ENCODE data around the gene GPC6.
"Not testable (repeated sequence)": the region's sequence is repeated elsewhere in the genome, so short reads cannot be mapped to it uniquely, and the experiment has no call there.

The GPC6 gene

DNA sequence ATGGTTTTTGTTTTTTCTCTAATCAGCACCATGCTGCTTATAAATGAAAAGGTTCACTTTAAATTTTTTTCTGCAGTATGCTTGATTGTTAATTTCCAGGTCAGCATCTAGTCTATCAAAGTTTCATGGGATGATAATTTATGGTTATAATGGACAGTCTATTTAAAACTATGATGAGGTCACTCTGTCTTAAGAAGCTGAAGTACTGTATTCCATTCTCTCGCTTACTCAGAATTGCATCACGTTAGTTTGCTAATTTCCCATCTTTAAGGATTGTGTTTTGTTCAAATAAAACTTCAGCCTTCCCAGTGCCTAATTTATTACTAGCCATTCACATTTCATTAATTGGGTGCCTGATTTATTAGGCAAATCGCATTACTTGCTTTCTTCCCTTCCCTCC, 94.3 kb downstream of the GPC6 start:
- H3K4me1 ChIP-seq (ENCODE audit: control insufficient read depth, insufficient read depth, low read length): no peaks in the 10 kb centered on the region
- no peaks in the 10 kb centered on the region for H3K36me3 ChIP-seq (ENCODE audit: control insufficient read depth in 2 of 2, insufficient read depth in 2 of 2, low read length in 2 of 2)
- no peak overlapping the region for H3K9ac ChIP-seq (ENCODE audit: low read length in 2 of 2)
- no peak overlapping the region for H3K4me3 ChIP-seq (ENCODE audit: low read length in 2 of 2)
- no peaks in the 10 kb centered on the region for H3K27me3 ChIP-seq (ENCODE audit: control insufficient read depth in 1 of 2, insufficient read depth in 2 of 2, low read length in 2 of 2)
- no peaks in the 10 kb centered on the region for H3K9me3 ChIP-seq (ENCODE audit: control insufficient read depth in 2 of 2, low read length in 2 of 2)
- H3K27ac ChIP-seq (ENCODE audit: low read length): no peak overlapping the region

DNA sequence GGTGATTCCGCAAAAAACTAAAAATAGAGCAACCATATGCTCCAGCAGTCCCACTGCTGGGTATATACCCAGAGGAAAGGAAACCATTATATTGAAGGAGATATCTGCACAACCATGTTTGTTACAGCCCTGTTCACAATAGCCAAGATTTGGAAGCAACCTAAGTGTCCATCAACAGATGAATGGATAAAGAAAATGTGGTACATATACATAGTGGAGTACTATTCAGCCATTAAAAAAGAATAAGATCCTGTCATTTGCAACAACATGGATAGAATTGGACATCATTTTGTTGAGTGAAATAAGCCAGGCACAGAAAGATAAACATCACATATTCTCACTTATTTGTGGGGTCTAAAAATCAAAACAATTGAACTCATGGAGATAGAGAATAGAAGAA, 97.3 kb downstream of the GPC6 start:
- not testable (repeated sequence) for H3K27ac ChIP-seq (ENCODE audit: low read length); H3K9ac ChIP-seq (ENCODE audit: low read length in 2 of 2); H3K36me3 ChIP-seq (ENCODE audit: control insufficient read depth in 2 of 2, insufficient read depth in 2 of 2, low read length in 2 of 2); H3K4me3 ChIP-seq (ENCODE audit: low read length in 2 of 2); H3K4me1 ChIP-seq (ENCODE audit: control insufficient read depth, insufficient read depth, low read length); H3K9me3 ChIP-seq (ENCODE audit: control insufficient read depth in 2 of 2, low read length in 2 of 2); H3K27me3 ChIP-seq (ENCODE audit: control insufficient read depth in 1 of 2, insufficient read depth in 2 of 2, low read length in 2 of 2)

DNA sequence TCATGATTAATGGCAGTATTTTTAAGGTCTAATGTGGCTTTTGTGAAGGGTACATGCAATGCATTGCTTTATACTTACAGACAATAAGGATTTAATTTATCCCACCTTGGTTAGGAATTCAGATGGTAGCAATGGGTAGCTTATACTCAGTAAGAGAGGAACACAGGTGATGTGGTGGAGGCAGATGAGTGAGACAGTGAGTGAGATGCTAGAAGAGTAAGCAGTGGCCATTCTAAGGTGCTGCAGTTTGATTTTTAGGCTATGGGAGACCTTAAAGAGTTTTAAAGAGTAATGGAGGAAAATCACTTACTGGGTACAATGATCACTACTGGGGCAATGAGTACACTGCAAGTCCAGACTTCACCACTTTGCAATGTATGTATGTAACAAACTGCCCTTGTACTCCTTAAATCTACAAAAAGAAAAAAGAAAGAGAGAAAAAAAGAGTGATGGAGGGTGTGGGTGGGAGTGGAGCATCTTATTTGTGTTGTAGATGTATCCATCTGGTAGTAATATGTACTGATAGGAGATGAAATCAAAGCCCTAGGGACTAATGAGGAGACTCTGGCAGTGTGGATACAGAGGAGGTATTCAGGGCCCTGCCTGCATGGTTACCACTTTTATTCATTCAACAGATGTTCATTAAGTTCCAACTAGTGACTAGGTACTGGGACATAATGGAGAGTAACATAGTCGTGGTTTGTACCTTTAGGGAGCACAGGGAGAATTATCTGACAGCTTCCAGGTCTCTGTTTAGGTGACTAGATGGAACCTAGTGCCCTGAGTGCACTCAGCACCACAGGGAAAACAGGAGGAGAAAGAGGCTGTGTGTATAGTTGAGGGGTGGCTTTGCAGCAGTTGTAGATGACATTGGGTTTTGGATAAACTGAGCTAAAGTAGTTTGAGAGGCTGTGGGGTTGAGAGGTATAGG, 99.0 kb downstream of the GPC6 start:
- no peak overlapping the region for H3K9ac ChIP-seq (ENCODE audit: low read length in 2 of 2)
- no peak overlapping the region for H3K27ac ChIP-seq (ENCODE audit: low read length)
- H3K9me3 ChIP-seq (ENCODE audit: control insufficient read depth in 2 of 2, low read length in 2 of 2): no peaks in the 10 kb centered on the region
- H3K4me1 ChIP-seq (ENCODE audit: control insufficient read depth, insufficient read depth, low read length): no peaks in the 10 kb centered on the region
- no peaks in the 10 kb centered on the region for H3K27me3 ChIP-seq (ENCODE audit: control insufficient read depth in 1 of 2, insufficient read depth in 2 of 2, low read length in 2 of 2)
- no peak overlapping the region for H3K4me3 ChIP-seq (ENCODE audit: low read length in 2 of 2)
- H3K36me3 ChIP-seq (ENCODE audit: control insufficient read depth in 2 of 2, insufficient read depth in 2 of 2, low read length in 2 of 2): no peaks in the 10 kb centered on the region

DNA sequence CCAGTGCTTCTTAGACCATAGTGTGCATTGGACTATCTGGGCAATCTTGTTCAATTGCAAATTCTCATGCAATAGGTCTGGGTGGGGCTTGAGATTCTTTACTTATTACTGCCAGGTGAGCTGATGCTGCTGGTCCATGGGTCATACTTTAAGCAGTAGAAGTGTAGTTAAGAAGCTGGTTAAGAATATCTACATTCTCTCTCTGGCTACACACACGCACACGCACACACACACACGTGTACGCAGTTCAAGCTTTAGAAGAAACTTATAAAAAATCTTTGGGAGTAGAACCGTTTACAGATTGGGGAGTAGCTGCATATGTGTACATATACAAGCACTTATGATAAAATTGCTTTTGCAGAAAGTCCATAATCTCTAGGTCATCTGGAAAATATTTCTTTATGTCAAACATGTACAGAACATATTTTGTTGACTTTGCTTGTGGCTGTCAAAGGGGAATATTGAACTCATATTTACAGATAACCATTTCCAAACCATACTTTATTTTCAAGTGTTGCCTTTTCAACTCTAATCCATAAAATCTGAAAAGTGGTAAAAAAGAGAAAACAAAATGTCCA, 99.7 kb downstream of the GPC6 start:
- Histone ChIP-seq H3K27ac (ENCODE audit: low read length) (no peak overlapping the region), H3K9ac (ENCODE audit: low read length in 2 of 2) (no peak overlapping the region), H3K4me1 (ENCODE audit: control insufficient read depth, insufficient read depth, low read length) (no peaks in the 10 kb centered on the region), H3K4me3 (ENCODE audit: low read length in 2 of 2) (no peak overlapping the region), H3K27me3 (ENCODE audit: control insufficient read depth in 1 of 2, insufficient read depth in 2 of 2, low read length in 2 of 2) (no peaks in the 10 kb centered on the region), H3K36me3 (ENCODE audit: control insufficient read depth in 2 of 2, insufficient read depth in 2 of 2, low read length in 2 of 2) (no peaks in the 10 kb centered on the region), H3K9me3 (ENCODE audit: control insufficient read depth in 2 of 2, low read length in 2 of 2) (no peaks in the 10 kb centered on the region)

DNA sequence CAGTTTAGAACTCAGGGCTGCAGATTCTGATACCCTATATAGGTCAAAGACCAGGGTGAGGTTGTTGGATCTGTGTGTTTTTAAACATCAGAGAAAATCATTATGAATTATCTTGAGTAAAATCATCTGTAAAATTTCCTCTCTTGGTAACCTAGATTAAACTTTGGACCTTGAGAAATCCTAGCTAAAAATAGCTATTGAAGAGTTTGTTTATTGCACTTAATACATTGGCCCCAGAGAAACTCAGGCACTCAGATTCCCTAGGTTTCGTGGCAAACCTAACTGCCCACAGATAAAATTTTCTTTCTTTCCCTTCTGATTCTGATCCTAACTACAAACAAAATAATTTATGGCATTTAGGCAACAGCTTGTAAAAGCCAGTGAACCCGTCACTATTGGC, 102.3 kb downstream of the GPC6 start:
- Histone ChIP-seq H3K27me3 (ENCODE audit: control insufficient read depth in 1 of 2, insufficient read depth in 2 of 2, low read length in 2 of 2) (no peaks in the 10 kb centered on the region), H3K27ac (ENCODE audit: low read length) (no peak overlapping the region), H3K4me3 (ENCODE audit: low read length in 2 of 2) (no peak overlapping the region), H3K36me3 (ENCODE audit: control insufficient read depth in 2 of 2, insufficient read depth in 2 of 2, low read length in 2 of 2) (no peaks in the 10 kb centered on the region), H3K9ac (ENCODE audit: low read length in 2 of 2) (no peak overlapping the region), H3K4me1 (ENCODE audit: control insufficient read depth, insufficient read depth, low read length) (no peaks in the 10 kb centered on the region), H3K9me3 (ENCODE audit: control insufficient read depth in 2 of 2, low read length in 2 of 2) (no peaks in the 10 kb centered on the region)

DNA sequence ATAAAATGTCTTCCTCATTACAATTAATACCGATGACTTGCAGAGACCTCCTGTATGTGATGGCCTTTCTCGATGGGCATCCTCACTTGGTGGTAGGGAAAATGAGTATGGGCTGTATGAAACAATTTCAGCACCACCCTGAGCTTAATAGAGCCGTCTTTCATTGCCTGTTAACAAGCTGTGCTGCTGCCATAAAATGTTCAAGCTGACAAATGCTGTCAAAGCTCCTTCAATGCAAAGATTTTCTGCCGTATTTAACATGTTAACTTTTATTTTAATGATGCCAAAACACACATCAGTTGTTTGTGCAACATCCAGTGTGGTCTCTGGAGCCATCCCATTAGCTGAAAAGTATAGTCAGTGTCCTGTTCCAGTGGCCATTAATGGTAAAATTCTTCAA, 110.1 kb downstream of the GPC6 start:
- H3K4me1 ChIP-seq (ENCODE audit: control insufficient read depth, insufficient read depth, low read length): no peaks in the 10 kb centered on the region

DNA sequence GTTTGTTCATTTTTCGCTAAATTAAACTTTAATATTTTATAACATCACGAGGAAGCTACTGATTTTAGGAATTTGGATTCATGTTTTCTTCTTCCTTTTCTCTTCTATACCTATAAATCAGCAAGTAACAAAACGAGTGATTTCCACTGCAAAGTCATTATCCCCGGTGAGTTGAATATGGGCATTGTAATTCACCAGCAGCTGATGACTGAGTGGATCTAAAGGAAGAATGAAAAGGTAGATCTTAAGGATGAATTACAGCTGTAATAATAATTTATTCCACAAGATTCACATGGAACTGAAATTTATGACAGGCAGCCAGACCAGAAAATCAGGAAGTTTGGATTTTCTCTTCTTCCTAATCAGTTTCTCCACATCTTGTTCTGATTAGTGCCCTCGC, 111.4 kb downstream of the GPC6 start:
- no peaks in the 10 kb centered on the region for H3K27me3 ChIP-seq (ENCODE audit: control insufficient read depth in 1 of 2, insufficient read depth in 2 of 2, low read length in 2 of 2)
- no peak overlapping the region for H3K9ac ChIP-seq (ENCODE audit: low read length in 2 of 2)
- no peak overlapping the region for H3K4me3 ChIP-seq (ENCODE audit: low read length in 2 of 2)
- no peak overlapping the region for H3K27ac ChIP-seq (ENCODE audit: low read length)
- H3K9me3 ChIP-seq (ENCODE audit: control insufficient read depth in 2 of 2, low read length in 2 of 2): peaks cover 0 to 3% of the 10 kb centered on the region in 2 donors
- no peaks in the 10 kb centered on the region for H3K36me3 ChIP-seq (ENCODE audit: control insufficient read depth in 2 of 2, insufficient read depth in 2 of 2, low read length in 2 of 2)
- no peaks in the 10 kb centered on the region for H3K4me1 ChIP-seq (ENCODE audit: control insufficient read depth, insufficient read depth, low read length)

More for the DNA sequence above, 110.1 kb downstream of the GPC6 start:
- Histone ChIP-seq H3K36me3 (ENCODE audit: control insufficient read depth in 2 of 2, insufficient read depth in 2 of 2, low read length in 2 of 2) (no peaks in the 10 kb centered on the region), H3K4me3 (ENCODE audit: low read length in 2 of 2) (no peak overlapping the region), H3K9me3 (ENCODE audit: control insufficient read depth in 2 of 2, low read length in 2 of 2) (peaks cover 0 to 3% of the 10 kb centered on the region in 2 donors), H3K27ac (ENCODE audit: low read length) (no peak overlapping the region), H3K9ac (ENCODE audit: low read length in 2 of 2) (no peak overlapping the region), H3K27me3 (ENCODE audit: control insufficient read depth in 1 of 2, insufficient read depth in 2 of 2, low read length in 2 of 2) (no peaks in the 10 kb centered on the region)

DNA sequence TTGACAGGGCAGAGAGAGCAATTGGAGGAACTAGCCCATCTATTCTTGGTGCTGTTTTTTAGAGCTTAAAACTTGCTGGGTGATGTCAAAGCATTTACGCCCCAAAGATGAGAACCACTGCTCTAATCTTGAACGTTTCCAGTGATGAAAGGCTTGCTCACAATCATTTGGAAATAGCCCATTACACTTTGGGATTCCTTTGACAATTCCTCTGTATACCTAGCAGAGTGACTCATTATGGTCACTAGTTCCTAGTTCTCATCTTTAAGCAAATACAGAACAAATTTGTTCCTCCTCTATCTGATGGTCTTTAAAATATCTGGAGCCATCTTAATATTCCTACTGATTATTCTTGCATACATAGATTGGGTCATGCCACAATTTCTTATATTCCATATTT, 112.3 kb downstream of the GPC6 start:
- Histone ChIP-seq H3K9ac (ENCODE audit: low read length in 2 of 2) (no peak overlapping the region), H3K9me3 (ENCODE audit: control insufficient read depth in 2 of 2, low read length in 2 of 2) (peaks cover 0 to 3% of the 10 kb centered on the region in 2 donors), H3K4me3 (ENCODE audit: low read length in 2 of 2) (no peak overlapping the region), H3K36me3 (ENCODE audit: control insufficient read depth in 2 of 2, insufficient read depth in 2 of 2, low read length in 2 of 2) (no peaks in the 10 kb centered on the region), H3K4me1 (ENCODE audit: control insufficient read depth, insufficient read depth, low read length) (no peaks in the 10 kb centered on the region), H3K27ac (ENCODE audit: low read length) (no peak overlapping the region), H3K27me3 (ENCODE audit: control insufficient read depth in 1 of 2, insufficient read depth in 2 of 2, low read length in 2 of 2) (no peaks in the 10 kb centered on the region)

DNA sequence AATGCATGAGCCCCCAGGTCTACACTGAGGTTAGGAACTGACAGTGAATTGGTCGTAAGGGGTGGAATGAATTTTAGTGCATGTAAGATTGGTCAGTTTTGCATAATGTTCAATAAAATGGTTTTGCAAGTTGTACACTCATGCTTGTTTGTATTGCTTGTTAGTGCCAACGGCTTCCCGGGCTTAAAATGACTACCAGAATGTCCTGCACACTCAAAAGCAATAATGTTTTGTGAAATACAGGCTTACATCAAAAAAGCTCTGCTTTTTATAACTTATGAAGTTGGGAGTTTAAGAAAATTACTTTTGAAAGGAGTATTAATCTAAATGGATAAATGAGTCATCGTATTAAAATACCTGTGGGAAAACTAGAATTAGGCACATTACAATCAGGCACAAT, 112.9 kb downstream of the GPC6 start:
- H3K27me3 ChIP-seq (ENCODE audit: control insufficient read depth in 1 of 2, insufficient read depth in 2 of 2, low read length in 2 of 2): no peaks in the 10 kb centered on the region
- H3K4me3 ChIP-seq (ENCODE audit: low read length in 2 of 2): no peak overlapping the region
- no peaks in the 10 kb centered on the region for H3K4me1 ChIP-seq (ENCODE audit: control insufficient read depth, insufficient read depth, low read length)
- peaks cover 0 to 3% of the 10 kb centered on the region in 2 donors for H3K9me3 ChIP-seq (ENCODE audit: control insufficient read depth in 2 of 2, low read length in 2 of 2)
- H3K27ac ChIP-seq (ENCODE audit: low read length): no peak overlapping the region
- no peak overlapping the region for H3K9ac ChIP-seq (ENCODE audit: low read length in 2 of 2)
- no peaks in the 10 kb centered on the region for H3K36me3 ChIP-seq (ENCODE audit: control insufficient read depth in 2 of 2, insufficient read depth in 2 of 2, low read length in 2 of 2)

DNA sequence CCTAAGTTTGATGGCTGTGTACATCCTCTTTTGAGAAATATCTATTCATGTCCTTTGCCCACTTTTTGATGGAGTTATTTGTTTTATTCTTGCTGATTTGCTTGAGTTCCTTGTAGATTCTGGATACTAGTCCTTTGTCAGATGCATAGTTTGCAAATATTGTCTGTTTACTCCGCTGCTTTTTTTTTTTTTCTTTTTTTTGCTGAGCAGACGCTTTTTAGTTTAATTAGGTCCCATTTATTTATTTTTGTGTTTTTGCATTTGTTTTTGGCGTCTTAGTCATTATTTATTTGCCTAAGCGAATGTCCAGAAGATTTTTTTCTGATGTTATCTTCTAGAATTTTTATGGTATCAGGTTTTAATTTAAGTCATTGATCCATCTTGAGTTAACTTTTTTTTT, 114.9 kb downstream of the GPC6 start:
- Histone ChIP-seq H3K36me3 (ENCODE audit: control insufficient read depth in 2 of 2, insufficient read depth in 2 of 2, low read length in 2 of 2) (no peaks in the 10 kb centered on the region), H3K9me3 (ENCODE audit: control insufficient read depth in 2 of 2, low read length in 2 of 2) (no peaks in the 10 kb centered on the region), H3K4me1 (ENCODE audit: control insufficient read depth, insufficient read depth, low read length) (no peaks in the 10 kb centered on the region), H3K4me3 (ENCODE audit: low read length in 2 of 2) (no peak overlapping the region), H3K27me3 (ENCODE audit: control insufficient read depth in 1 of 2, insufficient read depth in 2 of 2, low read length in 2 of 2) (no peaks in the 10 kb centered on the region), H3K27ac (ENCODE audit: low read length) (no peak overlapping the region), H3K9ac (ENCODE audit: low read length in 2 of 2) (no peak overlapping the region)

DNA sequence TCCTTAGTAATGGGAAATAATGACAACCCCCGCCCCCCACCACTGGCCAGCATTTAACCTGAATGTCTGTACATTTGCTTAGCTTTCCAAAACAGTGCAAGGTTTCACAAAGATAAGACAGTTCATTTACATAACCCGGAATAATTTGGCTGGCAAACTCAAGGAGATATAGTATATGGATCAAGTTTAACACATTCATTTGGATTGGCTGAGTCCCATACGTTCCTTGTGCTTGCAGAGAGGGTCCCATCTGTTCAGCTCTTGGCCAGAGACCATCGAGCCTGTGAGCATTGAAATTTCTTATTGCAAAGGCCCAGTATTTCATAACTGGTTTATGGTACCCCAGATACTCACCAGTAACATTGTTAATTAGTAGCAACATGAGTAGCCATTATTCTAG, 116.5 kb downstream of the GPC6 start:
- Histone ChIP-seq H3K27ac (ENCODE audit: low read length) (no peak overlapping the region), H3K36me3 (ENCODE audit: control insufficient read depth in 2 of 2, insufficient read depth in 2 of 2, low read length in 2 of 2) (no peaks in the 10 kb centered on the region), H3K9ac (ENCODE audit: low read length in 2 of 2) (no peak overlapping the region), H3K9me3 (ENCODE audit: control insufficient read depth in 2 of 2, low read length in 2 of 2) (no peaks in the 10 kb centered on the region), H3K27me3 (ENCODE audit: control insufficient read depth in 1 of 2, insufficient read depth in 2 of 2, low read length in 2 of 2) (no peaks in the 10 kb centered on the region), H3K4me1 (ENCODE audit: control insufficient read depth, insufficient read depth, low read length) (no peaks in the 10 kb centered on the region), H3K4me3 (ENCODE audit: low read length in 2 of 2) (no peak overlapping the region)
